NCI-H1105 (cell line): Measurements from ENCODE around the gene SPOCD1.

Experiments used
- DNase-seq: peaks from one replicate; lab custom pipeline; 2025; lab: John Stamatoyannopoulos, UW

The SPOCD1 gene

DNA sequence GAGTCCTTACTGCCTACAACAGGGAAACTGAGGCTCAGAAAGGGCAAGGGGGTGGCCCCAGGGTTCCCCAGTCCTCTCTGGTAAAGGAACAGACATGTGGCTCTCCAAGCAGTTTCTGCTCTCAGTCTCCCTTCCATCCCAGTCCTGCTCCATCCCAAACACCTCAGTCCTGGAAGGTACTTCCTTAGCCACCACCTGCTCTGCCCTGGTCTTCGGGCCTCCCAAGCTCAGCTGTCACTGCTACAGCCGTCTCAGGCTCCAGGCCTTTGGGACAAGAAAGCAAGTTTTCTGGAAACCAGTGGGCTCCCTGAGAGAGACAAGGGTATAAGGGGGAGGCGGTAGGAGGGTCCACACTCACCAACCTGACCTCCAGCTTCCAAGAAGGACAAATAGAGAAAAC lies 28.6 kb downstream of the SPOCD1 start:
- no peak for DNase-seq

DNA sequence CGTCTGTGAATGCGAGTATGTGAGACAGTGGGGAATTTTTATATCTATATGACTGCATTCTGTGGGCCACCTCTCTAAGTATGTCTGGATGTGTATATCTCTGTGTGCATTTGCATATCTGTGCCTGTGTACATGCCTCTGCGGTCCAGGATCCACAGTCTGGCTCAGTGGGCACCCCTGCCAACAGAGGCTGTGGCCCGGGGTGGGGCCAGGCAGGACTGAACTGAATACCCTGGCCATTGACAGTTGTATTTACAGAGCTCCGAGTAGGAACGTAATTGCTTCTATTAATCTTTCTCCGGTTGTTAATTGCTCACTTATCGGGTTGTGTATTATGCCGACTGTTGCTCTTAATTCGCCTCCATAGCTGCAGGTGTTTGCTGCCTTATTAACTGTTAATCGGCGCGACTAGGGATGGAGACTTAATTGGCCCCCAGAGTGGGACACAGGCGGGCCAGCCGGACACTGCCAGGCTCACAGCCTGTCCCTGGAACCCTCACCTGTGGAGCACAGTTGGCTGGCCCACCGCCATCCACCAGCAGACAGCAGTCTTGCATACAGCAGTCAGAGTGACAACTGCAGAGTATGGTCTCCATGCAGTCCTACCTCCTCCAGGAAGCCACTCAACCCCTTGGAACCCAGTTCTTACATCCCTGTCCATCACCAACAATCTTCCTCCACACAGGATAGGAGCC lies 29.3 kb downstream of the SPOCD1 start:
- DNase-seq: peak; percentile 71

DNA sequence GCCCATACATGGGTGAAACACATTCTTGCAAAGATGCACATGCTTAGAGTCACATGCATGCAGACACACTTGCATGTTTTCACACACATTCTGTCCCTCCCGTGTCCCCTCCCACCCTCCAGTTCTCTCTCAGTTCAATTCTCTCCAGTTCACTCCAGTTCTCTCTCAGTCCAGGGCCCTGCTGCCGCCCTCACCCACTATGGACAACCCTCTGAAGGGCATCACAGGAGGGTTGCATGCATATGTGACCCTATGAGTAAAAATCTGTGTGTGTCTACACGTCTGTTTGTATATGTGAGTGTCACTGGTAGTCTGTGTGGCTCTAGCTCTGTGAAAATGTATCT lies 29.9 kb downstream of the SPOCD1 start:
- DNase-seq: no peak

DNA sequence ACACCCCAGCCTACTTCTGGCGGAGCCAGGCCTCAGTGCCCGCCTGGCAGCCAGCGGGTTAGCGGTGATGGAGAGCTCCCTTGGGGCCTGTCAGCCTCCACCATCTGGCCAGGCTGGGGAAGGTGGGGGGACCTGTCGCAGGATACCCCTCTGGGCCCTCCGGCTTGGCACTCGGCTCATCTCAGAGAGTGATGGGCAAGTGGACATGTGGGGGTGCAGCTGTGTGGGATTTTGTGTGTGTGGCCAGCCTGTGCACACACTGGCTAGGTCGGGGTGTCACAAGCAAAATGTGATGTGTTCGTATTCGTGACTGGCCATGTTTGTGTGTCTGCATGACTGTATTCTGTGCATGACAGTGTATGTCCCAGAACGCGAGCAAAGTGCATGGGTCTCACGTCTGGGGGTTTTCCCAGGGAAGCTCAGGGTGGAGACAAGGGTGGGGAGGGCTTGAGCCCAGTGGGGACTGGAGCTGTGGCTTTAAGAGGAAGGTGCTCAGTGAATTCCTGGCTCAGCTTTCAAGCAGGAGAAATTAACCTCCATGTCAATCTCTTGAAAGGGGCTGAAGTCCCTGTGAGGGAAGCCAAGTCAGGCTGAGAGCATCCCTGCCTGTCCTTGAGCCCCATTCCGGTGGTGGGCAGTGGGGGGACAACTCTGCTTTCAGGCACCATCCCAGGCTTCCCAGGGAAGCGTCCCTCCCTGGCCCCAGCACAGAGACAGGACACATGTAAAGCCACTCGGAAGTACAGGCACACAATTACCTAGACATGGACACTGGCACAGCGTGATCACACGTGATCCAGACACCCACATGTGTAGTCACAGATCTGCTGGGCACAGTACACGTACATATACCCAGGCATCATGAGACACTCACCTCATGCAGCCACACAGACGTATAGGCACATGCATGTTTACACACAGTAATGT lies 30.5 kb downstream of the SPOCD1 start:
- DNase-seq: no peak

DNA sequence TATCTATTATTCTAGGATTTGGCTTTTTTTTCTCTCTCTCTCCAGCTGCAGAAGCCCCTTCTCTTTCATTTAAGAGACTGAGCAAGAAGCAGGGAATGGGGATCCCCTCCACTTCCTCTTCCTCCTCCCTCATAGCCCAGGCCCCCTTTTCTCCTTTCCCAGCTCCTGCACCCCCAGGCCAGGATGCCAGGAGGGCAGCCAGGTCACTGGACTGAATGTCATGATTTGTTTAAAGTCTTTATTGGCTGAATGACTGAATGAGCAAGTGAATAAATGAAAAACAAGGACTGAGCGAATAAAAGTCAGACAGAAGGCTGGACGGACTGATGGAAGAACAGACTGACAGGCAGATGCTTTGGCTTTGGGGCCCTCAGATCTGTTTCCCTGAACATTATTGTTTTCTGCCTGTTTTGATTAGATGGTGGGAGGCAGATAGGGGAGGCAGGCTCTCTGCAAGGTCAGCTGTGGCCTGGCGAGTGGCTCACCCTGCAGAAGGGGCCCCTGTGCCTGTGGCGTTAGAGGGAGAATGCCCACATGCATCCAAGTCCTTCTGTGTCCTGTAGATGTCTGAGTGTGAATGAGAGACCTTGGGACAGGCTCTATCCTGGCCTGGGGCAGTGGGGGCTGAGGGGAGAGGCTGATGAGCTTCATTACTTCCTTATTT lies 31.3 kb downstream of the SPOCD1 start:
- DNase-seq: no peak

DNA sequence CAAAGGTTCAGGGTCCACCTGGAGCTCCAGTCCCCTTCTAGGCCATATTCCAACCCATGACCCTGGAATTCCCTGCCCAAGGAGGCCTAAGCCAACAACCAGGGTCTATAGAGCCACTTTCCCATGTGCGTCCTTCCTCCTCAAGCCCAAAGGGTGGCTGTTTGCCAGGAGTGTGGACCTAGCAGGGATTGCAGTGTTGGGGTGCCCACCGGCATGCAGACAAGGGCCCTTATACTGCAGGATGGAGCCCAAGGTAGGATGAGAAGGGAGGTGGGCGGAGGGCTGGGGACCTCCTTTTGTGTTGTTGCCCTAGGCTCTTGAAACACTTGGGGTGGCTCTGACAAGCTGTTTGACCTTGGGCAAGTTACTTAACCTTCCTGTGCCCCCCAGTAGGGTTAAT lies 32.0 kb downstream of the SPOCD1 start:
- DNase-seq: no peak

DNA sequence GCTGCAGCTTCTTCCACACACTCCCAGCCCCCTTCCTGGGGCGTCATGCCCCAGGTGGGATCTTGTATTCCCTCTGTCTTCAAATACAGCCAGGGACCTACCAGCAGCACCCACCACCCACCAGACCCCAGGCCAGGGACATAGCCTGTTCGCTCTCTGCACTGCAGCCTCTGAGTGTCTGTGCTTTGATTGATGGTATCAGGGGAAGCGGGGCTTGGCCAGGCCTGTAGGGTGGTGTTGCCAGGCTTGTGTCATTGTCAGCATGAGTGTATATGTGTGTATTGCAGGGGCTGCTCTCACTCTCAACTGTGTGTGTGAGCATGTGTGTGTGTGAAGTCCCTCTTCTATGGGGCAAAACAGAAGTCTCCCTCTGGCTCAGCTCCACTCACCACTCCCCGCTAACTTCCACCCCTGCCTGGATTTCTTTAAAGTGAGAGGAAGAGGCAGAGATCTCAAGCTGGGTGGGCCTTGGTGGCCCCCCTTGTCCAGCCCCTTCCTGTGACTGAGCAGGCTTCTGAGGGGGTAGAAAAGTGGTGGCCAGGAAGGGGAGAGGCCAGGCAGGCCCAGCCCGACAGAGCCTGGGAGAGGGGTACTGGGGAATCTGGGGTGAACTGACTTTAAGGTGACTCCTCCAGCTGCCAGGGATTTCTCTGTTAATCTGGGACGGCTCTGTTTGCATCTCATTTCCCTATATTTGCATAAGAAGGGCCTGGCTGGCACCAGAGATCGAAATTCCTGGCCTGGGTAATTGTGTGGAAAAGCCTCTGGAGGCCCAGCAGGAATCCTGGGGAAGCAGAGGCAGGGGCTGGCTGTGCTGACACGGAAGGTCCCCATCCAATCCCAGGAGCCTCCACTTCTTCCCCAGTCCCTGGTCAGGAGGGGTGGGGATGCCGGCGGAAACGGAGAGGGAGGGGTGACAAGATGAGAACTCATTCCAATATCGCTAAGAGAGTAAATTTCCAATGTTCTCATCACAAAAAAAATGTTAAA lies 33.1 kb downstream of the SPOCD1 start:
- no peak for DNase-seq

DNA sequence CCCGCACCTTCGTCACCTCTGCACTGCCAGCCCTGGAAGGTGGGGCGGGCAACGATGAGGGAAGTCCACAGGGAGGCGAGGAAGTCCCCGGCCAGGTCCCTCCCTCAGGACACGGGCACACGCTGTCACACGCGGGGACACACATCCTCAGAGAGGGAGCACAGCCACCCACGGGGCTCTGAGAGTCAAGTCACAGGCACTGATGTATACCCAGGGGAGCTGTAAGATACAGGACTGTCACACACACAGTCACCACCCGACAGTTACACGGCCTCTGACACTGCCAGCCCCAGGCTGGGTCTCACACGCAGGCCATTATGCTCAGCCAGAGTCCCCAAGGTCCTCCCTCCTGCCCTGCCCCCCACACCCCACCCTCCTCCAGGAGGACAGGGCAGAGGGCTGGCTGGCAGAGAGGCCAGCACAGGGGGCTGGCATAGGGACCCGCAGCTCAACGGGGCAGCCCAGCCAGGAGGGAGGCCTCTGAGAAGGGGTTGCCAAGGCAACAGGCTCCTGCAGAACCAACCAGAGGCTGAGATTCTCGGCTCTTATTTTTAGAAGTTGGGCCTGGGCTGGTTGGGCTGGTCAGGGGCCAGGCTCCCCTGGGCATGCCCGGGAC lies 34.0 kb downstream of the SPOCD1 start:
- DNase-seq: no peak

DNA sequence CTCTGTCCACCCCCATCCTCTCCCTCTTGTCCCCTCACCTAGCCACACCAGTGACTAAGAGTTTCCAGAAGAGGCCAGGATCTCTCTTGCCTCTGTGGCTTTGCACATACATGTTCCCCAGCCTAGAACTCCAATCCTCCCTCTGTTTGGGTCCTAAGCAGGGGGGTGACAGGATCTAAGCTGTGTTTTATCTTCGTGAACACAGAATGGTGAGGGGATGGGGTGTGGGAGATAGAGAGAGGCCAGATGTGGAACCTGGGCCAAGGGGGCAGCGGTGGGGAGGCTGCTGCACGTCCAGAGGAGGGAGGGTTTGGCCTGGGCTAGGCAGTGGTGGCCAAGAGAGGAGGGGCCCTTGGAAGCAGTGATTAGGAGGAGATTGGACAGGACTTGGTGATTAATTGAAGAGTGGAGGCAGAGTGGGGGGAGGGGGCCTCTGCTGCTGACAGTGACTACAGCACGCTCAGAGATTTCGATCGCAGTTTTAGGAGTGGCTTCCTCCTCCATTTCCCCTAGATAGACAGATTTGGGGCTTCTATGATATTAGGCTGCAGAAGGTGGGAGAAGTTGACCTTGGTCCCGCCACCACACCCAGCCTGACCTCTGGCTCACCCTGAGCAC lies 34.6 kb downstream of the SPOCD1 start:
- no peak for DNase-seq

DNA sequence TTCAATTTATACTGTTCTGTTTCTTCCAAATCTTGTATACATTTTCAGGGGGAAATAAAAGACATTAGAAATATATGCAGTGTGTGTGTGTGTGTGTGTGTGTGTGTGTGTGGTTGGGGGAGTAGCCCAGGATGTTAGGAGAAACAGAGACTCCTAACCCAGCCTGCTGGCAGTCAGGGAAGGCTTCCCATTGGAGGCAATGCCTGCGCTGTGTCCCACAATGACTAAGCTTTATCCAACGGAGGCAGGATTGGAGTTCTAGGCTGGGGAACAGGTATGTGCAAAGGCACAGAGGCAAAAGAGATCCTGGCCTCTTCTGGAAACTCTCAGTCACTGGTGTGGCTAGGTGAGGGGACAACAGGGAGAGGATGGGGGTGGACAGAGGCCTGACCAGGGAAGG lies 35.2 kb downstream of the SPOCD1 start:
- DNase-seq: no peak

DNA sequence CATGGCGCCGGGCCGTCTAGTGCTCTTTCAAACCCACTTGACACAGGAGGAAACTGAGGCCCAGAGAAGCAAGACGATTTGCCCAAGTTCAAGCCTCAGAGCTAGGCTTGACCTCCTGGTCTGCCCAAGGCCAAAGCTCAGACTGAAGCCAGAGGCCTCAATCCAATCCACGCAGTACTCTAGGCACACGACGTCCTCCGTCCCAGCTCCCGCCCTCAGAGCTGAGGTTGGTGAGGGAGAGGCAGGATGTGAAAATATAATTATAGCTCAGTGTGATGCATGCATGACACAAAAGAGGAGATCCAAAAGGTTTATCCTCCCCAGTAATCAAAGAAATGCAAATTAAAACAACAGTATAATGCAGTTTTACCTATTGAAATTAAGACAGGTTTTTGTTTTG lies 36.1 kb downstream of the SPOCD1 start:
- no peak for DNase-seq

DNA sequence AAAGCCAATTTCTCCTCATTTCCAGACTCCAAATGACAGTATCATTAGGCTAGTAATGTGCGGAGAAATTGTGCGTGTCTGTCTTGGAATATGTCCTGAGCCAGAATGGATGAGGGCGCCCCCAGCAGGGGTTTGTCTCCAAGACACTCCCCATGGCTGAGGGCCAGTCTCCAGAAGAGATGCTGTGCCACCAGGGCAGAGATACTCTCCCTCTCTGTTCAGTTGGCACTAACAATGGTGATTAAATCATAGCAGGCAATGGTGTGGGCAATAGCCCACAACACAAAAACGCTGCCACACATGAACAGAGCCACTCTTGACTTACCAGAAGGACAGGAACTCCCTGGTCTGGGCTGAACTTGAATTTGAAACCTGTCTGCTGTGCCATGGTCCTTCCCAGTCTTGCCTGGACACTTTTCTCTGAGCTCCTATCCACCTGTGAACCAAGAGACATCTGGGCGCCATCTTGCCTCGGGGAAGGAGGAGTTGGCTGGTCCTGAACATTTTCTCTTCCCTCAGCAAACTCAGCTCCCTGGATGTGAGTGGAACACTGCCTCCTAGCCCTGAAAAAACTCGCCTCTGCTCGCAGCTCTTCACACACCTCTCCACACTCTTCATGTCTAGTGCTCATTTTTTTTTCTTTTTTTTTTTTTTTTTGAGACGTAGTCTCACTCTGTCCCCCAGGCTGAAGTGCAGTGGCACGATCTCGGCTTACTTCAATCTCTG lies 36.9 kb downstream of the SPOCD1 start:
- DNase-seq: no peak

DNA sequence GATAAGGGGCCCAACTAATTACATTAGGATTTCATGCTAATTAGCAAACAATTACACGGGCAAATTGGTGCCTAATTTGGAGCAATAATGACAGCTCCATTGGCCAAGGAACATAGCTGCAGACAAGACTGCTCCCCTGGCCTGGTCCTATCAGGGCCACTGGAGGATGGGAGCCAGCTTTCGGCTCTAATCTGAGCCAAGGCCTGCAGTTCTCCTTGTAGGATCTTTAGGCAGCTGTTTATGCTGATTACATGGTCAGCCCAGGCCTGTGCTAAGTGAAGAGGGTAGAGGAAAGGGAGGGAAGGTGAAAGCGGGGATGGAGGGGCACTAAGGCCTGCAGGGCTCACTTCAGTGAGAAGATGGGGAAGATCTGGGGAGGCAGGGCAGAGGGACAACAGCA lies 39.3 kb downstream of the SPOCD1 start:
- no peak for DNase-seq

DNA sequence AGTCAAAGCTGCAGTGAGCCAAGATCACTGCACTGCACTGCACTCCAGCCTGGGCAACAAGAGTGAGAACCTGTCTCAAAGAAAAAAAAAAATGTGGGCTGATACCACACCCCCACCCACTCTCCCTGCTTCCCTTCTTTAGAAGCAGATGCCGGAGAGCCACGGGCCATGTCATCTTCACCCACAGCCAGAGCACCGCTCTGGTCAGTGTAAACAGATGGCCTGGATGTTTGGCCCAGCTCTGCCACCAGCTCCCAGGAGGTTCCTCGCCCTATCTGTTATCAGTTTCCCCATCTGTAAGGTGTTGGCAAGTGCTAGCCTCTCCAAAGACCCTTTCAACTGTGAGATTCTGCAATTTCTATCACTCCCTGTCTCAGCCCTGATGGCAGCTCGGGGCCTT lies 39.8 kb downstream of the SPOCD1 start:
- DNase-seq: no peak

DNA sequence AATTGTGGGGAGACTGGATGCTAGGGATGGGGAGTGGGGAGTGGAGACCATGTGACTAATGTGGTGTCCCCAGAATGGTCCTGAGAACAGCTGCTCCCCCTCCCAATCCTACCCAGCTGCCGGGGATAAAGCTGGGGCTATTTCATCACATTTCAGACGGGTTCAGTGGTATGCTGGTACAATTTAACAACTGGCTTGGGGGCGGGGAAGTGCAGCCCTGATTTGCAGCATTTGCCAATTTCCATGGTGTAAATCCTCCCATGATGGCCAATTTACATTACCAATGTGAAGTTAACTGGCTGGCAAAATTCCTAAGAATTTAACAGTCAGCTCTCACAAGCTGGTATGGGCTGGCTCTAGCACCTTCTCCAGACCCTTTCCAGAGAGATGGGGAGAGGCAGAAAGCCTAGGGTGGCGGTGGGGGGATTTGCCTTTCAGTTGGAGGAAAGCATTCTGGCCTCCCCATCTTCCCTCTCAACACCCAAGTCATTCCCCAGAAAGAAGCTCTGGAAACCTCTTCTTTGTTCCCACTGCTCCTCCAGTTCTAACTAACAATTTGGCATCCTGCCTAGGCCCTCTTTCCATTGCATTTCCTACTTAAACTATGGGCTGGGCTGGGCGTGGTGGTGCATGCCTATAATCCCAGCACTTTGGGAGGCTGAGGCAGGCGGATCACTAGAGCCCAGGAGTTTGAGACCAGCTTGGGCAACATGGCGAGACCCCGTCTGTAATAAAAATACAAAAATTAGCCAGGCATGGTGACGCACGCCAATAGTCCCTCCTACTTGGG lies 40.4 kb downstream of the SPOCD1 start:
- no peak for DNase-seq

DNA sequence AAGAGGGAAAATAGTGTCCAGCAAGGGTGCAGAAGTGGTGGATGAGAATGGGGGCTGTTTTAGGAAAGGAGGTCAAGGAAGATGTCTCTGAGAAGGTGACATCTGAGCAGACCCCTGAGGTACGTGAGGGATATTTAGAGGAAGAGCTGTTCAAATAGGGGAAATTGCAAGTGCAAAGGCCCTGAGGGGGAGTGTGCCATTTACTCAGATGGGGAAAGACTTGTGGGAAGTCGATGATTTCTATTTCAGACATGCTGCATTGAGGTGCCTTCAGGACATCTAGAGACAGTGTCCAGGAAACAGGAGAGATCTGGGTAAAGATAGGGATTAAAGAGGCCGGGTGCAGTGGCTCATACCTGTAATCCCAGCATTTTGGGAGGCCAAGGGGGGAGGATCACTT lies 41.3 kb downstream of the SPOCD1 start:
- no peak for DNase-seq

DNA sequence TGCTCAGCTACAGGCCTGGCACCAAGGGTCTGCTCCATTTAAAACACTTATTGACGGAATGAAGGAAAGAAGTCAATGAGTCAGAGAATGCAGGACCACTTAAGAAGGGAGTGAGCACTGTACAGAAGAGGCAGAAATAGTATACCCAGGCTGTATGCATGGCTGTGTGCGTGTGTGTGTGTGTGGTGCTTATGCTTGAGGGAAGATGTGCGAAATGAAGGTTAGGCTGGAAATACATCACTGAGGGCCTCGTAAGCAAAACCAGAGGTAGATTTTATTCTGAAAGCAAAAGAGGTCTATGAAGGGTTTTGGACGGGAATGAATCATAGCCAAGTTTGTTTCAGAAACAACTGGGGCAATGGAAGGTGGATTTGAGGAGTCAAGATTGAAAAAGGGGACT lies 42.0 kb downstream of the SPOCD1 start:
- DNase-seq: no peak

DNA sequence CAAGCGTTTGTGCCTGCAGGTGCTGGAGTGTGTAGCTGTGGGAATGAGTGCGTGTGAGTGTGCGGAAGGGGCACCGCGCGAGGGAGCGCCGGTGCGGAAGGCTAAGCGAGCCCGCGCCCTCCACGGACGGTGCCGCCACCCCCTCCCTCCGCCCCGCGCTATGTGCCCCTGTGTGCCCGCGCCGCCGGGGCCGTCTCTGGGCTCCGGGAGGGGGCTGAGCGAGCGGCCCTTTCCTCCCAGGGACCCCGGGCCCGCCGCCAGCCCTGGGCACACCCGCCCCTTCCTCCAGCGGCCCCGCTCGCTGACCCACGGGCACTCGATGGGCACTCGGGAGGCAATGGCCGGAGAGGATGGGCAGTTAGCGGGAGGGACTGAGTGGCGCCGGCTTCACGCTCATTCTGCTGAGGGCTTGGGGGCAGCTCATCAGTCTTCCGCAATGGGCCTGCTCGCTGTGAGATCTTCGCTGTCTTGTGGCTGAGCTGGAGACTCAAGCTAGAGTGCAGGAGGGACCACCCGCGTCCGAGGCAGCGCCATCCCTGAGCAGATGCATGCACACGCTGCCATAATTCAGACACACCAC lies 43.1 kb downstream of the SPOCD1 start:
- DNase-seq: no peak
